PC-3 (cell line): Measurements from ENCODE around the gene NMRK2. TPM values are rescaled to one million over a fixed set of nuclear protein-coding genes. Genes with fewer than 3 reads are reported as not detected.

Experiments used
- ATAC-seq: fragments of 200-7000 bp; cut with Tn5 transposase; 2 replicates; pipeline ENCODE4 v1.9.1; 2020; ENCODE audit warnings: mild to moderate bottlenecking, moderate library complexity
- BruUV-seq: library from RNA; stranded (reverse); fragments of 400-500 nt; replicated peaks from 2 replicates; lab custom pipeline; 2021; lab: Mats Ljungman, UMichigan
- CTCF ChIA-PET: fragments of 300-600 bp; sonication (Branson Sonifier 250); formaldehyde crosslinking; loops from one replicate; lab custom pipeline; 2022; ENCODE audit warnings: antibody characterized with exemption; lab: Charles Lee
- POLR2A ChIA-PET: fragments of 300-600 bp; sonication (Branson Sonifier 250); formaldehyde crosslinking; loops from one replicate; lab custom pipeline; 2022; ENCODE audit warnings: antibody characterized with exemption; ENCODE audit not compliant: unreplicated experiment; lab: Charles Lee
- DNase-seq: peaks from one replicate; pipeline ENCODE4 v3.0.0-alpha.2; 2015
- H2AFZ ChIP-seq: fragments of 300-600 bp; sonication (generic); 2 replicates; pipeline ENCODE4 v1.6.0; 2016; ENCODE audit warnings: antibody characterized with exemption, low read length
- H3F3A ChIP-seq: fragments of 300-600 bp; sonication (generic); one replicate; pipeline ENCODE4 v1.6.0; 2017; ENCODE audit warnings: antibody characterized with exemption, low read length, control low read depth, mild to moderate bottlenecking; ENCODE audit not compliant: unreplicated experiment
- H3K27ac ChIP-seq: fragments of 300-600 bp; sonication (generic); 2 replicates; pipeline ENCODE4 v1.5.1; 2016; ENCODE audit warnings: mild to moderate bottlenecking, low read length
- H3K27me3 ChIP-seq: fragments of 300-600 bp; sonication (generic); 2 replicates; pipeline ENCODE4 v1.6.1; 2016; ENCODE audit warnings: low read length, mixed read lengths
- H3K36me3 ChIP-seq: fragments of 300-600 bp; sonication (generic); 2 replicates; pipeline ENCODE4 v1.6.1; 2016; ENCODE audit warnings: low read depth, mixed run types, low read length, mixed read lengths
- H3K4me1 ChIP-seq: fragments of 300-600 bp; sonication (generic); 2 replicates; pipeline ENCODE4 v1.5.1; 2016; ENCODE audit warnings: low read length; ENCODE audit not compliant: insufficient read depth
- H3K4me2 ChIP-seq: fragments of 300-600 bp; sonication (generic); 2 replicates; pipeline ENCODE4 v1.6.0; 2016; ENCODE audit warnings: low read length
- H3K4me3 ChIP-seq: fragments of 300-600 bp; sonication (generic); 2 replicates; pipeline ENCODE4 v1.5.1; 2016; ENCODE audit warnings: mild to moderate bottlenecking, low read length, mixed read lengths
- H3K79me2 ChIP-seq: fragments of 300-600 bp; sonication (generic); 2 replicates; pipeline ENCODE4 v1.6.1; 2017; ENCODE audit warnings: low read length, mixed read lengths
- H3K9ac ChIP-seq: fragments of 300-600 bp; sonication (generic); 2 replicates; pipeline ENCODE4 v1.6.0; 2016; ENCODE audit warnings: mild to moderate bottlenecking, low read length
- H3K9me2 ChIP-seq: fragments of 300-600 bp; sonication (generic); replicated peaks from 2 replicates; pipeline ENCODE4 v1.6.1; 2016; ENCODE audit warnings: mixed run types, low read length, mixed read lengths
- H3K9me3 ChIP-seq: fragments of 300-600 bp; sonication (generic); 2 replicates; pipeline ENCODE4 v1.6.1; 2016; ENCODE audit warnings: low read length, mixed read lengths
- H4K20me1 ChIP-seq: fragments of 300-600 bp; sonication (generic); 2 replicates; pipeline ENCODE4 v1.6.1; 2016; ENCODE audit warnings: low read length, mixed read lengths
- CTCF ChIP-seq: fragments of 300-600 bp; sonication (generic); conservative IDR thresholded peaks from 2 replicates; pipeline ENCODE4 v1.5.1; 2017; ENCODE audit warnings: antibody characterized with exemption, low read depth, mild to moderate bottlenecking, low read length
- EZH2 ChIP-seq: fragments of 300-600 bp; sonication (generic); IDR thresholded peaks from one replicate; pipeline ENCODE4 v1.6.1; 2017; ENCODE audit warnings: antibody characterized with exemption, mild to moderate bottlenecking, low read length; ENCODE audit not compliant: unreplicated experiment
- EZH2phosphoT487 ChIP-seq: fragments of 300-600 bp; sonication (generic); IDR thresholded peaks from 2 replicates; pipeline ENCODE4 v1.6.1; 2018; ENCODE audit warnings: mild to moderate bottlenecking, antibody characterized with exemption, low read length, borderline replicate concordance
- intact Hi-C: fragments of 100-400 bp; cut with micrococcal nuclease; formaldehyde crosslinking; loops from 2 replicates; pipeline ENCODE4 v1.9.0; 2023
- microRNA-seq: library from miRNA; unstranded; fragments of <30 nt; microRNA quantifications from one replicate; pipeline ENCODE4 v1.1.0, GENCODE V29; 2020; ENCODE audit not compliant: unreplicated experiment
- total RNA-seq: library from RNA; depleted of rRNA; stranded (reverse); fragments of >200 nt; gene quantifications from 2 replicates; pipeline ENCODE4 v1.2.3, GENCODE V29; 2014; rRNA removed

The NMRK2 gene
- total RNA-seq, 1 experiment from 2014 or later: not detected

GRCh38 chr19:3990815-3991117, 57.9 kb downstream of the NMRK2 start:
- Histone ChIP-seq H3K36me3 (no peaks in the 10 kb centered on the region), H3K9ac (no peak overlapping the region), H3K4me1 (0 out of 2 replicates have a peak, but pooled peaks cover 8% of the 10 kb centered on the region), H2AFZ (peak overlapping the region; percentile 76), H3K9me3 (no peaks in the 10 kb centered on the region), H3K4me2 (no peak overlapping the region), H3F3A (peaks cover 4% of the 10 kb centered on the region), H3K27me3 (no peaks in the 10 kb centered on the region), H3K79me2 (no peaks in the 10 kb centered on the region), H3K27ac (no peak overlapping the region), H4K20me1 (no peaks in the 10 kb centered on the region), H3K9me2 (no peaks in the 10 kb centered on the region), H3K4me3 (no peak overlapping the region)
- DNase-seq: no peak
- no TSS peak for BruUV-seq
- ATAC-seq: no peak
- POLR2A ChIA-PET: no interaction called here
- CTCF ChIA-PET: no interaction called here
- intact Hi-C loops: no loop called here
- TF ChIP-seq EZH2 (no peak), CTCF (no peak), EZH2phosphoT487 (no peak)

Small RNAs within 50 kb of the gene (microRNA-seq; reads per million reads assigned to microRNA genes)
- gene MIR637: not detected

Other genes starting within 250 kb of the NMRK2 start
- gene PIP5K1C, start 232.6 kb upstream of the NMRK2 start, total RNA-seq: 16.1 and 21.2 TPM in 2 replicates
- gene TJP3, start 224.7 kb upstream of the NMRK2 start, total RNA-seq: 11.7 and 14.3 TPM in 2 replicates
- gene APBA3, start 171.4 kb upstream of the NMRK2 start, total RNA-seq: 21.4 and 23.9 TPM in 2 replicates
- 73.9 and 80.8 TPM in 2 replicates for gene MRPL54, start 170.4 kb upstream of the NMRK2 start, total RNA-seq
- gene RAX2, start 160.8 kb upstream of the NMRK2 start, total RNA-seq: not detected in 2 replicates
- gene MATK, start 146.7 kb upstream of the NMRK2 start, total RNA-seq: not detected in 2 replicates
- not detected in 2 replicates for gene ZFR2, start 64.0 kb upstream of the NMRK2 start, total RNA-seq
- gene ATCAY, start 52.4 kb upstream of the NMRK2 start, total RNA-seq: not detected in 2 replicates
- 94.2 and 155 TPM in 2 replicates for gene DAPK3, start 38.0 kb downstream of the NMRK2 start, total RNA-seq
- gene EEF2, start 52.4 kb downstream of the NMRK2 start, total RNA-seq: 1,124 and 1,170 TPM in 2 replicates
- 21.0 and 26.5 TPM in 2 replicates for gene PIAS4, start 74.7 kb downstream of the NMRK2 start, total RNA-seq
- 16.7 and 40.2 TPM in 2 replicates for gene ZBTB7A, start 133.8 kb downstream of the NMRK2 start, total RNA-seq
- gene MAP2K2, start 191.1 kb downstream of the NMRK2 start, total RNA-seq: 229 and 360 TPM in 2 replicates
- gene CREB3L3, start 220.6 kb downstream of the NMRK2 start, total RNA-seq: not detected in 2 replicates
- 18.0 and 20.8 TPM in 2 replicates for gene SIRT6, start 249.5 kb downstream of the NMRK2 start, total RNA-seq
- 0.33 and 0.63 TPM in 2 replicates for gene ANKRD24, start 249.6 kb downstream of the NMRK2 start, total RNA-seq